Stimulated activated naive CD8-positive, alpha-beta T cell treated with anti-CD3 and anti-CD28 coated beads, Interleukin-15, Interleukin-2, amounts not matched to agents 100 ng/mL and 50 ng/mL, for 24 hours (primary cell): Measurements from ENCODE around the gene JAK1.
A peak's percentile ranks its signal among the peaks of the same experiment; 100 is the strongest.
"Not testable (repeated sequence)": the region's sequence is repeated elsewhere in the genome, so short reads cannot be mapped to it uniquely, and the experiment has no call there.

Source experiments
- H3K27ac Mint-ChIP-seq: one replicate; pipeline ENCODE4 v1.8.0; 2021; ENCODE audit warnings: mild to moderate bottlenecking, mixed read lengths
- H3K27me3 Mint-ChIP-seq: one replicate; pipeline ENCODE4 v1.8.0; 2021; ENCODE audit warnings: mixed read lengths
- H3K36me3 Mint-ChIP-seq: one replicate; pipeline ENCODE4 v1.8.0; 2021; ENCODE audit warnings: low read depth, mixed read lengths
- H3K4me1 Mint-ChIP-seq: one replicate; pipeline ENCODE4 v1.8.0; 2021; ENCODE audit warnings: low read depth, mixed read lengths
- H3K4me3 Mint-ChIP-seq: one replicate; pipeline ENCODE4 v1.8.0; 2021; ENCODE audit warnings: mild to moderate bottlenecking, mixed read lengths
- H3K9me3 Mint-ChIP-seq: one replicate; pipeline ENCODE4 v1.8.0; 2021; ENCODE audit warnings: mixed read lengths

Gene JAK1

GRCh38 chr1:64948216-64948615 is 18.1 kb downstream of the JAK1 start:
- Mint-ChIP-seq H3K27ac (peak overlapping the region; percentile 62), H3K4me1 (peaks cover 82% of the 10 kb centered on the region), H3K27me3 (no peaks in the 10 kb centered on the region), H3K36me3 (peaks cover 6% of the 10 kb centered on the region), H3K4me3 (no peak overlapping the region), H3K9me3 (no peaks in the 10 kb centered on the region)

- Mint-ChIP-seq H3K27me3 (no peaks in the 10 kb centered on the region), H3K4me1 (peaks cover 81% of the 10 kb centered on the region), H3K36me3 (peaks cover 7% of the 10 kb centered on the region), H3K4me3 (no peak overlapping the region), H3K27ac (peak overlapping the region; percentile 38), H3K9me3 (no peaks in the 10 kb centered on the region)
Measured at GRCh38 chr1:64946916-64947315, 19.4 kb downstream of the JAK1 start.

- Mint-ChIP-seq H3K27ac (no peak overlapping the region), H3K4me1 (peaks cover 82% of the 10 kb centered on the region), H3K36me3 (peaks cover 13% of the 10 kb centered on the region), H3K27me3 (no peaks in the 10 kb centered on the region), H3K4me3 (no peak overlapping the region), H3K9me3 (no peaks in the 10 kb centered on the region)
Measured at GRCh38 chr1:64944913-64945312, 21.4 kb downstream of the JAK1 start.

- peaks cover 77% of the 10 kb centered on the region for H3K4me1 Mint-ChIP-seq
Measured at GRCh38 chr1:64942675-64943074, 23.7 kb downstream of the JAK1 start.

GRCh38 chr1:64942118-64942517 is 24.2 kb downstream of the JAK1 start:
- Mint-ChIP-seq H3K36me3 (peaks cover 22% of the 10 kb centered on the region), H3K27me3 (no peaks in the 10 kb centered on the region), H3K4me3 (no peak overlapping the region), H3K4me1 (peaks cover 77% of the 10 kb centered on the region), H3K9me3 (no peaks in the 10 kb centered on the region), H3K27ac (no peak overlapping the region)

More at GRCh38 chr1:64942675-64943074, 23.7 kb downstream of the JAK1 start:
- H3K9me3 Mint-ChIP-seq: no peaks in the 10 kb centered on the region
- no peak overlapping the region for H3K27ac Mint-ChIP-seq
- no peaks in the 10 kb centered on the region for H3K27me3 Mint-ChIP-seq
- no peak overlapping the region for H3K4me3 Mint-ChIP-seq
- H3K36me3 Mint-ChIP-seq: peaks cover 18% of the 10 kb centered on the region

GRCh38 chr1:64941461-64942117 is 24.8 kb downstream of the JAK1 start:
- no peaks in the 10 kb centered on the region for H3K27me3 Mint-ChIP-seq
- no peak overlapping the region for H3K4me3 Mint-ChIP-seq
- H3K27ac Mint-ChIP-seq: peak overlapping the region; percentile 36
- H3K4me1 Mint-ChIP-seq: peaks cover 76% of the 10 kb centered on the region
- no peaks in the 10 kb centered on the region for H3K9me3 Mint-ChIP-seq
- H3K36me3 Mint-ChIP-seq: peaks cover 24% of the 10 kb centered on the region

- Mint-ChIP-seq H3K4me1 (peaks cover 81% of the 10 kb centered on the region), H3K27me3 (no peaks in the 10 kb centered on the region), H3K36me3 (peaks cover 24% of the 10 kb centered on the region), H3K27ac (no peak overlapping the region), H3K4me3 (no peak overlapping the region), H3K9me3 (no peaks in the 10 kb centered on the region)
Measured at GRCh38 chr1:64940025-64940424, 26.3 kb downstream of the JAK1 start.

- no peaks in the 10 kb centered on the region for H3K27me3 Mint-ChIP-seq
- no peaks in the 10 kb centered on the region for H3K9me3 Mint-ChIP-seq
- H3K4me3 Mint-ChIP-seq: no peak overlapping the region
- H3K36me3 Mint-ChIP-seq: peaks cover 22% of the 10 kb centered on the region
- H3K4me1 Mint-ChIP-seq: peaks cover 84% of the 10 kb centered on the region
- peak overlapping the region; percentile 52 for H3K27ac Mint-ChIP-seq
Measured at GRCh38 chr1:64938991-64939390, 27.4 kb downstream of the JAK1 start.

- no peak overlapping the region for H3K4me3 Mint-ChIP-seq
- H3K27ac Mint-ChIP-seq: no peak overlapping the region
- H3K4me1 Mint-ChIP-seq: peaks cover 87% of the 10 kb centered on the region
- H3K36me3 Mint-ChIP-seq: peaks cover 22% of the 10 kb centered on the region
- no peaks in the 10 kb centered on the region for H3K27me3 Mint-ChIP-seq
- H3K9me3 Mint-ChIP-seq: no peaks in the 10 kb centered on the region
Measured at GRCh38 chr1:64936956-64937355, 29.4 kb downstream of the JAK1 start.

- peaks cover 24% of the 10 kb centered on the region for H3K36me3 Mint-ChIP-seq
- H3K9me3 Mint-ChIP-seq: no peaks in the 10 kb centered on the region
- peaks cover 82% of the 10 kb centered on the region for H3K4me1 Mint-ChIP-seq
- H3K27me3 Mint-ChIP-seq: no peaks in the 10 kb centered on the region
- H3K27ac Mint-ChIP-seq: peak overlapping the region; percentile 31
- no peak overlapping the region for H3K4me3 Mint-ChIP-seq
Measured at GRCh38 chr1:64935551-64936155, 30.7 kb downstream of the JAK1 start.

- peaks cover 32% of the 10 kb centered on the region for H3K36me3 Mint-ChIP-seq
- H3K4me1 Mint-ChIP-seq: peaks cover 82% of the 10 kb centered on the region
- no peaks in the 10 kb centered on the region for H3K27me3 Mint-ChIP-seq
- H3K9me3 Mint-ChIP-seq: no peaks in the 10 kb centered on the region
- H3K27ac Mint-ChIP-seq: peak overlapping the region; percentile 14
- H3K4me3 Mint-ChIP-seq: peak overlapping the region; percentile 9
Measured at GRCh38 chr1:64934878-64935275, 31.5 kb downstream of the JAK1 start.

- no peaks in the 10 kb centered on the region for H3K9me3 Mint-ChIP-seq
- H3K27me3 Mint-ChIP-seq: no peaks in the 10 kb centered on the region
- peaks cover 35% of the 10 kb centered on the region for H3K36me3 Mint-ChIP-seq
- peaks cover 85% of the 10 kb centered on the region for H3K4me1 Mint-ChIP-seq
- peak overlapping the region; percentile 55 for H3K4me3 Mint-ChIP-seq
- peak overlapping the region; percentile 14 for H3K27ac Mint-ChIP-seq
Measured at GRCh38 chr1:64934115-64934877, 32.1 kb downstream of the JAK1 start.

- peak overlapping the region; percentile 16 for H3K27ac Mint-ChIP-seq
- H3K9me3 Mint-ChIP-seq: no peaks in the 10 kb centered on the region
- no peaks in the 10 kb centered on the region for H3K27me3 Mint-ChIP-seq
- peaks cover 34% of the 10 kb centered on the region for H3K36me3 Mint-ChIP-seq
- peaks cover 85% of the 10 kb centered on the region for H3K4me1 Mint-ChIP-seq
- H3K4me3 Mint-ChIP-seq: peak overlapping the region; percentile 55
Measured at GRCh38 chr1:64933296-64934070, 32.9 kb downstream of the JAK1 start.

- peaks cover 87% of the 10 kb centered on the region for H3K4me1 Mint-ChIP-seq
- H3K4me3 Mint-ChIP-seq: no peak overlapping the region
- H3K27me3 Mint-ChIP-seq: no peaks in the 10 kb centered on the region
- H3K36me3 Mint-ChIP-seq: peaks cover 30% of the 10 kb centered on the region
- no peak overlapping the region for H3K27ac Mint-ChIP-seq
- no peaks in the 10 kb centered on the region for H3K9me3 Mint-ChIP-seq
Measured at GRCh38 chr1:64932962-64933295, 33.4 kb downstream of the JAK1 start.

GRCh38 chr1:64930640-64931039 is 35.7 kb downstream of the JAK1 start:
- H3K4me3 Mint-ChIP-seq, H3K27me3 Mint-ChIP-seq, H3K9me3 Mint-ChIP-seq, H3K27ac Mint-ChIP-seq: not testable (repeated sequence)
- peaks cover 89% of the 10 kb centered on the region for H3K4me1 Mint-ChIP-seq
- H3K36me3 Mint-ChIP-seq: peaks cover 32% of the 10 kb centered on the region
